AG04450 (cell line): ENCODE measurements around the gene DIDO1. TPM values are rescaled to one million over a fixed set of nuclear protein-coding genes. Genes with fewer than 3 reads are reported as not detected.

Source experiments
- CTCF ChIA-PET: fragments of 300-600, 350-600 bp; formaldehyde crosslinking; extraction: SDS; loops from one replicate; lab custom pipeline; 2022; ENCODE audit warnings: antibody characterized with exemption, inconsistent platforms; lab: Charles Lee
- POLR2A ChIA-PET: fragments of 350-600 bp; formaldehyde crosslinking; extraction: SDS; loops from one replicate; lab custom pipeline; 2021; ENCODE audit warnings: antibody characterized with exemption, inconsistent platforms; lab: Yijun Ruan, JAX
- DNase-seq: peaks from one replicate; pipeline ENCODE4 v3.0.0-alpha.2; 2011; ENCODE audit warnings: low read depth, low spot score
- H3K27ac ChIP-seq: one replicate; pipeline ENCODE4 v1.5.1; 2012; ENCODE audit warnings: low read depth, low read length, control low read depth
- H3K27me3 ChIP-seq: one replicate; pipeline ENCODE4 v1.6.0; 2012; ENCODE audit warnings: low read length; ENCODE audit not compliant: control insufficient read depth, insufficient read depth
- H3K4me3 ChIP-seq: 2 replicates; pipeline ENCODE4 v1.5.1; 2011; ENCODE audit warnings: mild to moderate bottlenecking, low read depth, low read length, control low read depth
- H3K9me3 ChIP-seq: 2 replicates; pipeline ENCODE4 v1.5.1; 2012; ENCODE audit warnings: low read length; ENCODE audit not compliant: control insufficient read depth, insufficient read depth
- CTCF ChIP-seq: IDR thresholded peaks from 2 replicates; pipeline ENCODE4 v1.5.1; 2011; ENCODE audit warnings: low read depth, low read length, control low read depth, inconsistent platforms
- polyA plus RNA-seq: library from polyadenylated mRNA; depleted of rRNA; stranded (reverse); fragments of >200 nt; gene quantifications from 2 replicates; pipeline ENCODE4 v1.2.3, GENCODE V29; 2011

Gene DIDO1
- polyA plus RNA-seq, 1 experiment: 22.1 TPM

DNA sequence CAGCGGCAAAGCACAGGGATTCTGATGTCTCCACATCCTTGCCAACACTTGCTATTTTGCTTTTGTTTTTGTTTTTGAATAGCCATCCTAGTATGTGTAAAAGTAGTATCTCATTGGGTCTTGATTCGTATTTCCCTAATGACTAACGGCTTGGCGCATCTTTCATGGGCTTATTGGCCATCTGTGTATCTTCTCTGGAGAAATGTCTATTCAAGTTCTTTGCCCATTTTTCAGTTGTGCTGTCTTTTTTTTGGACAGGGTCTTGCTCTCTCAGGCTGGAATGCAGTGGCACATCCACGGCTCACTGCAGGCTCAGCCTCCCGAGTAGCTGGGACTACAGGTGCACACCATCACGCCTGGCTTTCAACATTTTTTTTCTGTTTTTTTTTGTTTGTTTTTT is 82.1 kb downstream of the DIDO1 start:
- Histone ChIP-seq H3K4me3 (no peak overlapping the region), H3K9me3 (no peaks in the 10 kb centered on the region), H3K27ac (no peak overlapping the region), H3K27me3 (no peaks in the 10 kb centered on the region)
- ChIA-PET CTCF (no interaction called here), POLR2A (no interaction called here)
- TF ChIP-seq CTCF: no peak
- DNase-seq: no peak

GRCh38 chr20:62843656-62844055 is 82.6 kb downstream of the DIDO1 start:
- Histone ChIP-seq H3K27me3 (no peaks in the 10 kb centered on the region), H3K4me3 (no peak overlapping the region), H3K9me3 (no peaks in the 10 kb centered on the region), H3K27ac (no peak overlapping the region)
- no peak for TF ChIP-seq CTCF
- no peak for DNase-seq
- ChIA-PET CTCF (no interaction called here), POLR2A (no interaction called here)

- DNase-seq: no peak
- H3K27me3 ChIP-seq: no peaks in the 10 kb centered on the region
- TF ChIP-seq CTCF: no peak
- ChIA-PET POLR2A (no interaction called here), CTCF (interaction anchor here (1.2 kb wide), 1 partner anchor 34 kb away, joined by 7 read pairs; no protein-coding TSS in a partner anchor)
- H3K4me3 ChIP-seq: no peak overlapping the region
- peaks cover 3% of the 10 kb centered on the region; the same call in 1 of the 2 replicates for H3K9me3 ChIP-seq
- H3K27ac ChIP-seq: no peak overlapping the region
Measured at GRCh38 chr20:62841705-62842212, 84.5 kb downstream of the DIDO1 start.

- no peaks in the 10 kb centered on the region for H3K27me3 ChIP-seq
- TF ChIP-seq CTCF: no peak
- CTCF ChIA-PET: interaction anchor here (0.6 kb wide), 1 partner anchor 32 kb away, joined by 6 read pairs; no protein-coding TSS in a partner anchor
- no peak overlapping the region for H3K4me3 ChIP-seq
- H3K9me3 ChIP-seq: peaks cover 3% of the 10 kb centered on the region; the same call in 1 of the 2 replicates
- H3K27ac ChIP-seq: no peak overlapping the region
- POLR2A ChIA-PET: no interaction called here
- no peak for DNase-seq
Measured at GRCh38 chr20:62840244-62841197, 85.8 kb downstream of the DIDO1 start.

- TF ChIP-seq CTCF: no peak
- POLR2A ChIA-PET: no interaction called here
- H3K27me3 ChIP-seq: no peaks in the 10 kb centered on the region
- H3K4me3 ChIP-seq: no peak overlapping the region
- peaks cover 3% of the 10 kb centered on the region; the same call in 1 of the 2 replicates for H3K9me3 ChIP-seq
- DNase-seq: no peak
- CTCF ChIA-PET: no interaction called here
- H3K27ac ChIP-seq: no peak overlapping the region
Measured at GRCh38 chr20:62839816-62840215, 86.5 kb downstream of the DIDO1 start.
